Upper lobe of right lung (tissue), 1 donor: ENCODE data around the gene URM1. TPM values are rescaled to one million over a fixed set of nuclear protein-coding genes. Genes with fewer than 3 reads are reported as not detected.
A peak's percentile ranks its signal among the peaks of the same experiment; 100 is the strongest.
"Not testable (repeated sequence)": the region's sequence is repeated elsewhere in the genome, so short reads cannot be mapped to it uniquely, and the experiment has no call there.

Experiments
- ATAC-seq: fragments of 200-7000 bp; cut with Tn5 transposase; one replicate; pipeline ENCODE4 v1.9.1; 2020; ENCODE audit warnings: mild to moderate bottlenecking, moderate library complexity
- DNase-seq: peaks from one replicate; pipeline ENCODE4 v3.0.0-alpha.2; 2020
- H3K27ac ChIP-seq: fragments of 200-600 bp; one replicate; pipeline ENCODE4 v1.8.0; 2022
- H3K27me3 ChIP-seq: fragments of 200-600 bp; one replicate; pipeline ENCODE4 v1.8.0; 2022; ENCODE audit warnings: mild to moderate bottlenecking
- H3K36me3 ChIP-seq: fragments of 200-600 bp; one replicate; pipeline ENCODE4 v1.8.0; 2022
- H3K4me1 ChIP-seq: fragments of 200-600 bp; one replicate; pipeline ENCODE4 v1.8.0; 2022
- H3K4me3 ChIP-seq: fragments of 200-600 bp; one replicate; pipeline ENCODE4 v1.8.0; 2022; ENCODE audit warnings: mild to moderate bottlenecking
- H3K9me3 ChIP-seq: fragments of 200-600 bp; one replicate; pipeline ENCODE4 v1.8.0; 2022
- intact Hi-C: fragments of 100-400 bp; cut with DNase I; formaldehyde crosslinking; loops from one replicate; pipeline ENCODE4 v1.11.0; 2022
- total RNA-seq: library from RNA; stranded (reverse); fragmentation: NEBNext Ultra II Directional; extraction: Animal tissue kit (Norgen Biotek cat#: 25700); gene quantifications from one replicate; pipeline ENCODE4 v1.2.1, GENCODE V29; 2021
- TF ChIP-seq, protein P1 (sequence below): fragments of 200-600 bp; IDR thresholded peaks from one replicate; pipeline ENCODE4 v1.8.0; 2022; ENCODE audit warnings: antibody characterized with exemption
- donor health status: DM: no; HTN: yes; CAD: no; lungs with severe emphysema.

Gene URM1
- total RNA-seq, 1 donor from 2014 or later: 56.5 TPM

DNA sequence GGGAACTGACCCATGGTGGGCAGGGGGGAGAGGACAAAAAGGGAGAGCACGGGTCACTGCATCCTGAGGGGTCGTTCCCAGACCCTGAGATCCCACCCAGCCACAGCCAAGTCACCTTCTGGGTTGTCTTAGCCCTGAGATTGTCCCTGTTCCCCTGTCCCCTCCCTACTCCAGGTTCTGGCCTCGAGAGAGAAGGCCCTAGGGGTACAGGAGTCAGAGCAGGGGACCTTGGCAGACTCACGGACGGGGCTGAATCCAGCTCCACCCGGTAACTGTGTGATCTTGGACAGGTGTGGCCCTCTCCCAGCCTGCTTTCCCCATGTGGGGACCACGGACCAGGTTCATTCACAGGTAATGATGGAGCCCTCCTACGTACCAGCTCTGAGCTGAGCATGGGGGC lies 38.3 kb downstream of the URM1 start:
- Histone ChIP-seq H3K4me3 (no peak overlapping the region), H3K4me1 (no peaks in the 10 kb centered on the region), H3K27me3 (peaks cover 6% of the 10 kb centered on the region), H3K36me3 (no peaks in the 10 kb centered on the region), H3K27ac (no peak overlapping the region), H3K9me3 (no peaks in the 10 kb centered on the region)
- TF ChIP-seq, protein P1, sequence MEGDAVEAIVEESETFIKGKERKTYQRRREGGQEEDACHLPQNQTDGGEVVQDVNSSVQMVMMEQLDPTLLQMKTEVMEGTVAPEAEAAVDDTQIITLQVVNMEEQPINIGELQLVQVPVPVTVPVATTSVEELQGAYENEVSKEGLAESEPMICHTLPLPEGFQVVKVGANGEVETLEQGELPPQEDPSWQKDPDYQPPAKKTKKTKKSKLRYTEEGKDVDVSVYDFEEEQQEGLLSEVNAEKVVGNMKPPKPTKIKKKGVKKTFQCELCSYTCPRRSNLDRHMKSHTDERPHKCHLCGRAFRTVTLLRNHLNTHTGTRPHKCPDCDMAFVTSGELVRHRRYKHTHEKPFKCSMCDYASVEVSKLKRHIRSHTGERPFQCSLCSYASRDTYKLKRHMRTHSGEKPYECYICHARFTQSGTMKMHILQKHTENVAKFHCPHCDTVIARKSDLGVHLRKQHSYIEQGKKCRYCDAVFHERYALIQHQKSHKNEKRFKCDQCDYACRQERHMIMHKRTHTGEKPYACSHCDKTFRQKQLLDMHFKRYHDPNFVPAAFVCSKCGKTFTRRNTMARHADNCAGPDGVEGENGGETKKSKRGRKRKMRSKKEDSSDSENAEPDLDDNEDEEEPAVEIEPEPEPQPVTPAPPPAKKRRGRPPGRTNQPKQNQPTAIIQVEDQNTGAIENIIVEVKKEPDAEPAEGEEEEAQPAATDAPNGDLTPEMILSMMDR: no peak
- no peak for DNase-seq
- no peak for ATAC-seq
- intact Hi-C loops: no loop called here

DNA sequence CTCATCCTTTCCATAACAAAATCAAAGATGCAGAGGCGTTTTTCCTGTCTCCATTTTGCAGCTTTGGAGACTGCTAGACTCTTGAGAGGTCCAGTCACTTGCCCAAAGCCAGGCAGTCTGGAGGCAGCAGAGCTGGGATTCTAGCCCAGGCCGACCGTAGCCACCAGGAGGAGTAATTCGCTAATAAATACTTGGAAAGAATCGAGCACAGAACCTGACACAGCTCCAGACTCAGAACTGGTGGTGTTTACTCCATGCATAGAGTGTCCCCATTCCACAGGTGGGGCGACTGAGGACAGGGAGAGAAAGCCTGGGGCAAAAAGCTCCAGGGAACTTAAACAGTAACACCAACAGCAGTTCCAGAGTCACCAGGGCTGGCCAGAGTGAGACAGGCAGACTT lies 38.8 kb downstream of the URM1 start:
- intact Hi-C loops: loop anchor here (5.0 kb wide), 1 partner anchor 48 kb away; no protein-coding TSS in a partner anchor
- Histone ChIP-seq H3K4me1 (no peaks in the 10 kb centered on the region), H3K4me3 (no peak overlapping the region), H3K27me3 (peaks cover 6% of the 10 kb centered on the region), H3K27ac (no peak overlapping the region), H3K36me3 (no peaks in the 10 kb centered on the region), H3K9me3 (no peaks in the 10 kb centered on the region)
- ATAC-seq (no peak), DNase-seq (no peak)
- TF ChIP-seq, protein P1: peak; percentile 5

GRCh38 chr9:128411364-128412119 lies 40.4 kb downstream of the URM1 start:
- H3K9me3 ChIP-seq: no peaks in the 10 kb centered on the region
- DNase-seq: no peak
- TF ChIP-seq, protein P1: no peak
- no peak overlapping the region for H3K27ac ChIP-seq
- H3K4me3 ChIP-seq: no peak overlapping the region
- no peaks in the 10 kb centered on the region for H3K36me3 ChIP-seq
- H3K27me3 ChIP-seq: peaks cover 14% of the 10 kb centered on the region
- ATAC-seq: no peak
- intact Hi-C loops: loop anchor here (5.0 kb wide), 1 partner anchor 49 kb away; no protein-coding TSS in a partner anchor
- H3K4me1 ChIP-seq: no peaks in the 10 kb centered on the region

DNA sequence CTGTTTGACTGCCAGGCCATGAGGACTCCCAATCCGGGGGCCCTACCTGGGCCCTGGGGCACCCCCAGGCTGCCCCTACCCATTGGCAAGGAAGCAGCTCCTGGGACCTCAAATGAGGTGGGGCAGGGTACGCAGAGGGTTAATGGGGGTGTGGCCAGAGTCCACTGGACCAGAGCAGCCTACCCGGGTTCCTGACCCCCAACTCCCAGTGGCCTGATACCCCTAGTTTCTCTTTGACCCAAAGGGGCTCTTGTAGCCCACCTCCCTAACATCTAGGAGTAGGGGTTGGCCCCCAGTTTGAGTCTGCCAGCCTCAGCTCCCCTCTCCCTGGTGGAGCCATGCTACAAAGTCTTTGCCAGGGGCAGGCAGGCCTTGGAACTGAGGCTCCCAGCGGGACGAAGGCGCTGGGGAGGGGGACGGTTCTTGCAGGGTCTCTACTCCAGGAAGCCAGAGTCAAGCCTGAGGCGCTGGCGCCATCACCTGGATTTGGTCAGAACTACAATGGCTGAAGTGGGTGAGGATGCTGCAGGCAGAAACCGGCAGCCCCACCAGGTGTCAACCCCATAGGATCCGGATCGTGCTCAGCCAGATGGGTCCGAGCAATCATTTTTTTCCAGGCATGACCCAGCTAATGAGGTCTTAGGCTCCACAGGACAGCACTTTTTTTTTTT lies 41.1 kb downstream of the URM1 start:
- peaks cover 14% of the 10 kb centered on the region for H3K27me3 ChIP-seq
- no peaks in the 10 kb centered on the region for H3K9me3 ChIP-seq
- no peak overlapping the region for H3K27ac ChIP-seq
- intact Hi-C loops: loop anchor here (5.0 kb wide), 1 partner anchor 50 kb away; no protein-coding TSS in a partner anchor
- no peak overlapping the region for H3K4me3 ChIP-seq
- TF ChIP-seq, protein P1: peak; percentile 58
- no peak for DNase-seq
- no peaks in the 10 kb centered on the region for H3K4me1 ChIP-seq
- peak; percentile 65 for ATAC-seq
- no peaks in the 10 kb centered on the region for H3K36me3 ChIP-seq

- not testable (repeated sequence) for ATAC-seq, H3K4me1 ChIP-seq, DNase-seq, H3K36me3 ChIP-seq, H3K27ac ChIP-seq, H3K4me3 ChIP-seq, H3K9me3 ChIP-seq
- peaks cover 14% of the 10 kb centered on the region for H3K27me3 ChIP-seq
- intact Hi-C loops: loop anchor here (5.0 kb wide), 1 partner anchor 51 kb away; no protein-coding TSS in a partner anchor
Measured at GRCh38 chr9:128413728-128414127, 42.6 kb downstream of the URM1 start.

DNA sequence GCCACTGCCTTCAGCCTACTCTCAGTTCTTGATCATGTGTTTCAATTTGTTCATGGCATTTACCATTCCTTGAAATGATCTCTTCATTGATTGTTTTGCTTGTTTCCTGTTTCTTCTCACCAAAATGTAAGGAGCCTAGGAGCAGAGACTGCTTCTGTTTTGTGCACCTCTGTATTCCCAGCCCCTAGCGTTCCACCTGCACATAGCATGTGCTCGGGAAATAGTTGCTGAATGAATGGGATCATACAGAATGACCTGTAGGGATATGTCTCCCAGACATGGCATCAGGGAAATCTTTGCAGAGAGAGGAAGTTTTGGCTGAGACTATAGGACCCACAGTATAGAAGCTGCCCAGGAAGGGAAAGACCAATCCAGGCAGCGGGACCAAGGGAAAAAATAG lies 43.3 kb downstream of the URM1 start:
- H3K4me1 ChIP-seq: peaks cover 6% of the 10 kb centered on the region
- H3K4me3 ChIP-seq: no peak overlapping the region
- TF ChIP-seq, protein P1: no peak
- no peak for DNase-seq
- peaks cover 14% of the 10 kb centered on the region for H3K27me3 ChIP-seq
- intact Hi-C loops: loop anchor here (5.0 kb wide), 1 partner anchor 52 kb away; no protein-coding TSS in a partner anchor
- no peak overlapping the region for H3K27ac ChIP-seq
- H3K36me3 ChIP-seq: no peaks in the 10 kb centered on the region
- H3K9me3 ChIP-seq: no peaks in the 10 kb centered on the region
- no peak for ATAC-seq
